Calu3 (cell line): ENCODE measurements around the gene RAB5B. TPM values are rescaled to one million over a fixed set of nuclear protein-coding genes. Genes with fewer than 3 reads are reported as not detected.
"Not testable (repeated sequence)": the region's sequence is repeated elsewhere in the genome, so short reads cannot be mapped to it uniquely, and the experiment has no call there.

Experiments
- BruUV-seq: library from RNA; stranded (reverse); fragments of 400-500 nt; replicated peaks from 2 replicates; lab custom pipeline; 2021; lab: Mats Ljungman, UMichigan
- CTCF ChIA-PET: fragments of 300-600 bp; sonication (Branson Sonifier 250); formaldehyde crosslinking; loops from one replicate; lab custom pipeline; 2022; ENCODE audit warnings: antibody characterized with exemption; lab: Charles Lee
- DNase-seq: peaks from one replicate; pipeline ENCODE4 v3.0.0; 2022
- H3K27ac Mint-ChIP-seq: one replicate; pipeline ENCODE4 v1.8.0; 2022; ENCODE audit warnings: mixed read lengths; ENCODE audit not compliant: unreplicated experiment
- H3K27me3 Mint-ChIP-seq: one replicate; pipeline ENCODE4 v1.8.0; 2022; ENCODE audit warnings: mixed read lengths; ENCODE audit not compliant: unreplicated experiment
- H3K36me3 Mint-ChIP-seq: one replicate; pipeline ENCODE4 v1.8.0; 2022; ENCODE audit warnings: mild to moderate bottlenecking, moderate library complexity, mixed read lengths; ENCODE audit not compliant: insufficient read depth, unreplicated experiment
- H3K4me1 Mint-ChIP-seq: one replicate; pipeline ENCODE4 v1.8.0; 2022; ENCODE audit warnings: mild to moderate bottlenecking, low read depth, mixed read lengths; ENCODE audit not compliant: unreplicated experiment
- H3K4me3 Mint-ChIP-seq: one replicate; pipeline ENCODE4 v1.8.0; 2022; ENCODE audit warnings: mild to moderate bottlenecking, low read depth, moderate library complexity, mixed read lengths; ENCODE audit not compliant: unreplicated experiment
- H3K9me3 Mint-ChIP-seq: one replicate; pipeline ENCODE4 v1.8.0; 2022; ENCODE audit warnings: low read depth, mixed read lengths; ENCODE audit not compliant: unreplicated experiment
- CTCF ChIP-seq: fragments of 200-600 bp; IDR thresholded peaks from one replicate; pipeline ENCODE4 v1.8.0; 2022; ENCODE audit warnings: antibody characterized with exemption; ENCODE audit not compliant: unreplicated experiment
- intact Hi-C: fragments of 100-400 bp; cut with micrococcal nuclease; formaldehyde crosslinking; loops from one replicate; pipeline ENCODE4 v1.10.0; 2022; ENCODE audit not compliant: unreplicated experiment
- total RNA-seq: library from RNA; stranded (reverse); gene quantifications from 2 replicates; pipeline ENCODE4 v1.2.3, GENCODE V29; 2022

RAB5B gene
- total RNA-seq, 1 experiment from 2014 or later, result 91.6 TPM

- Mint-ChIP-seq H3K27ac (peak overlapping the region; percentile 33), H3K4me1 (peaks cover 24% of the 10 kb centered on the region), H3K4me3 (no peak overlapping the region), H3K36me3 (peaks cover 26% of the 10 kb centered on the region), H3K27me3 (no peaks in the 10 kb centered on the region), H3K9me3 (no peaks in the 10 kb centered on the region)
- DNase-seq, result no peak
- TF ChIP-seq CTCF, result no peak
- no TSS peak for BruUV-seq
- intact Hi-C loops, result no loop called here
- CTCF ChIA-PET, result no interaction called here
Measured at GRCh38 chr12:56001487-56002100, 27.7 kb downstream of the RAB5B start.

DNA sequence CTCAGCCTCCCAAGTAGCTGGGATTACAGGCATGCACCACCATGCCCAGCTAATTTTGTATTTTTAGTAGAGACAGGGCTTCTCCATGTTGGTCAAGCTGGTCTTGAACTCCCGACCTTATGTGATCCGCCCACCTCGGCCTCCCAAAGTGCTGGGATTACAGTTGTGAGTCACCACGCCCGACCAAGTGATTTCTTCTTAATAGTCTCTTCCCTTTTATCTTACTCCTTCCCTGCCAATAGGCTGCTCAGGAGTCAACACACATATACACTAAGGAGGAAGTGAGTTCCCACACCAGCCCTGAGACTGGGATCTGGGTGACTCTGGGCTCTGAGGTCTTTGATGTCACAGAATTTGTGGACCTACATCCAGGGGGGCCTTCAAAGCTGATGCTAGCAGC is 29.5 kb downstream of the RAB5B start:
- BruUV-seq, H3K27ac Mint-ChIP-seq, intact Hi-C loops, H3K9me3 Mint-ChIP-seq, H3K27me3 Mint-ChIP-seq, DNase-seq, H3K4me3 Mint-ChIP-seq: not testable (repeated sequence)
- Mint-ChIP-seq H3K4me1 (peaks cover 31% of the 10 kb centered on the region), H3K36me3 (peaks cover 27% of the 10 kb centered on the region)
- CTCF ChIA-PET, result interaction anchor here (0.7 to 1.3 kb wide), 3 partner anchors 26 to 77 kb away, joined by 5 to 11 read pairs (median 5); partner anchors contain the start of gene RAB5B

- Mint-ChIP-seq H3K27me3 (no peaks in the 10 kb centered on the region), H3K4me1 (peaks cover 31% of the 10 kb centered on the region), H3K36me3 (peaks cover 32% of the 10 kb centered on the region), H3K27ac (no peak overlapping the region), H3K4me3 (no peak overlapping the region), H3K9me3 (no peaks in the 10 kb centered on the region)
- intact Hi-C loops, result no loop called here
- CTCF ChIA-PET, result no interaction called here
- no peak for DNase-seq
- BruUV-seq, result no TSS peak
- no peak for TF ChIP-seq CTCF
Measured at GRCh38 chr12:56004211-56004610, 30.3 kb downstream of the RAB5B start.

GRCh38 chr12:56007564-56008559 is 34.0 kb downstream of the RAB5B start:
- H3K27ac Mint-ChIP-seq, result peak overlapping the region; percentile 30
- BruUV-seq, result no TSS peak

More at GRCh38 chr12:56007564-56008559, 34.0 kb downstream of the RAB5B start:
- Mint-ChIP-seq H3K9me3 (no peaks in the 10 kb centered on the region), H3K27me3 (no peaks in the 10 kb centered on the region), H3K36me3 (peaks cover 28% of the 10 kb centered on the region), H3K4me3 (peak overlapping the region; percentile 78), H3K4me1 (peaks cover 16% of the 10 kb centered on the region)
- DNase-seq, result peak; percentile 76
- no peak for TF ChIP-seq CTCF
- CTCF ChIA-PET, result interaction anchor here (0.6 to 2.8 kb wide), 10 partner anchors 9 to 537 kb away, joined by 3 to 20 read pairs (median 6); partner anchors contain the start of genes PA2G4 and SUOX
- intact Hi-C loops, result no loop called here
